NCI-H2029 (cell line): ENCODE results near the gene KIF11.
"Not testable (repeated sequence)": the region's sequence is repeated elsewhere in the genome, so short reads cannot be mapped to it uniquely, and the experiment has no call there.

Source experiments
- DNase-seq: peaks from one replicate; lab custom pipeline; 2025; lab: John Stamatoyannopoulos, UW

The KIF11 gene

DNA sequence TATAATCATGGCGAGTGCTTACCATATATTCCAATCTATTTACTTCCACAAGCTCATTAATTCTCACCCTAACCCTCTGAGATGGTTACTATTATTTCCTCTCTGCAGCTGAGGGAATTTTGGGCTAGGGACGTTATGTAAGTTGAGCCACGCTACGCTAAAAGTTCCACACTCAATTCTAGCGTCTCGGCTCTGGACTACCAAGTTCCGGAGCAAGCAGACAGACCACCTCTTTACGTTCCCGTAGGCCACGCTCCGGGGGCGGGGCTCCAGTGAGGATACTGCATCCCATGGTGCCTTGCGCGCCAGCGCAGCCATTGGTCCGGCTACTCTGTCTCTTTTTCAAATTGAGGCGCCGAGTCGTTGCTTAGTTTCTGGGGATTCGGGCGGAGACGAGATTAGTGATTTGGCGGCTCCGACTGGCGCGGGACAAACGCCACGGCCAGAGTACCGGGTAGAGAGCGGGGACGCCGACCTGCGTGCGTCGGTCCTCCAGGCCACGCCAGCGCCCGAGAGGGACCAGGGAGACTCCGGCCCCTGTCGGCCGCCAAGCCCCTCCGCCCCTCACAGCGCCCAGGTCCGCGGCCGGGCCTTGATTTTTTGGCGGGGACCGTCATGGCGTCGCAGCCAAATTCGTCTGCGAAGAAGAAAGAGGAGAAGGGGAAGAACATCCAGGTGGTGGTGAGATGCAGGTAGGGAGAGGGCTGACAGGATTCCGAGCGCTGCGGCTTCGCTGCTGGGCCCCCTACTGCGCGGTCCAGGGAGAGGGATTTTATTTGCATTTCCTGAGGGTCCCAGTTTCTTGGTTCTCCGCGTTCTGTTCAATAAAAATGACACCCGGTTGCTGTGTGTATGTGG, at the start of gene KIF11:
TSS of gene KIF11 (plus strand) at position 370 of the 858 bp plus-strand sequence. CDS start at position 616, 246 bp downstream.
- DNase-seq: peak; percentile 92

DNA sequence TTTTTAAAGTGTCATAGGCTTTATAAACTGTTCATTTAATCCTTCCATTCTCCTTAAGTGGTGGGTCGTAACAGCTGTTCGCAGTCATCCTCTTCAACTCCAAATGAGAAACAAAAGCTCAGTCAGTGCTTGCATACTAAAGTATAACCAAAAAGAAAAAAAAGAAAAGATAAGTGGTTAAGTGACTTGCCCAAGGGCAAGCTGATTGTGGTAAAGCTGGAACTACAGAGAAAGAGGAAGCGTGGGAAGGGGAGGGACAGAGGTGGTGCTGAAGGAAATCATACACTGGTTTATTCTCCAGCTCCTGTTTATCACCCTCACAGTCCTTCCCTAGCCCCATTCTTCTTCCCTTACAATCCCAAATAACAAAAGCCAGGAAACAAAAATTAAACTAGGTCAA, 48.6 kb upstream of the KIF11 start:
- DNase-seq: peak; percentile 8

DNA sequence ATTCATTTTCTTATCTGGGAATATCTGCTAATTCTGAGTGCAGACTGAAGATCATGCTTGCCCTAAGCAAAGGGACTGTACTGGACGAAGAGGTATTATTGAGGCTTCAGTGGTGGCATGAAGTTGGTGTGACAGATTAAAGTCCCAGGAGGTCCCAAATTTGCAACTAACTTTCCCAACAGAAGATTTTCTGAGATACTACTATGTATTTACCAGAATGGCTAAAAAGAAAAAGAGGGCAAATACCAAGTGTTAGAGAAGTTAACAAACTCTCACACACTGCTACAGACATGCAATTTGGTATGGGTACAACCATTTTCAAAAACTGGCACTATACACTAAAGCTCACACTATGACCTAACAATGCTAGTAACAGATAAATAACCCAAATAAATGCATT, 47.4 kb upstream of the KIF11 start:
- DNase-seq: no peak

DNA sequence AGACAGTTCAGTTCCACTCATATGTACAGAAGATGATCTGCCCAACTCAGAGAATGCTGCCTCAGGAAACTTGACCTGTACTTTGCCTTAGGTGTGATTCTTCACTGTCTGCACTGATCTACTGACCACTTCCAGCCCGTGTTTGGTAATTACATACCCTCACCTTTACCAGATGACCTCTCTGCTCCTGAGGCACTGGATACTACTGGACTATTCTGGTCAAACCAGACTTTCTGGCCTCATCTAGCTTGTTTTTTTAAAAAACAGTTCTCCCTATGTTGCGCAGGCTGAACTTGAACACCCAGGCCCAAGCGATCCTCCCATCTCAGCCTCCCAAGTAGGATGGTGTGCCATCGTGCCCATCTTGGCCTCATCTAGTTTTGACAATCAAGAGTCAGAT, 45.3 kb upstream of the KIF11 start:
- DNase-seq: no peak

DNA sequence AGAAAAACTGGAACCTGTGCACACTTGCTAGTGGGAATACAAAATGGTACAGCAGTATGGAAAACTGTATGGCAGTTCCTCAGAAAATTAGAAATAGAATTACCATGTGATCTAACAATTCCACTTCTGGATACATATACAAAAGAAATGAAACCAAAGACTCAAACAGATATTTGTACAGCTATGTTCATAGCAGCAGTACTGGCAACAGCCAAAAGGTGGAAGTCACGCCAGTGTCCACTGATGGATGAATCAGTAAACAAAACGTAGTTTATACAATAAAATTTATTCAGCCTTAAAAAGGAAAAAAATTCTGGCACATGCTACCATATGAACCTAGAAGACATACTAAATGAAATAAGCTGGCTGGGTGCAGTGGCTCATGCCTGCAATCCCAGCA, 42.0 kb upstream of the KIF11 start:
- DNase-seq: peak; percentile 51

DNA sequence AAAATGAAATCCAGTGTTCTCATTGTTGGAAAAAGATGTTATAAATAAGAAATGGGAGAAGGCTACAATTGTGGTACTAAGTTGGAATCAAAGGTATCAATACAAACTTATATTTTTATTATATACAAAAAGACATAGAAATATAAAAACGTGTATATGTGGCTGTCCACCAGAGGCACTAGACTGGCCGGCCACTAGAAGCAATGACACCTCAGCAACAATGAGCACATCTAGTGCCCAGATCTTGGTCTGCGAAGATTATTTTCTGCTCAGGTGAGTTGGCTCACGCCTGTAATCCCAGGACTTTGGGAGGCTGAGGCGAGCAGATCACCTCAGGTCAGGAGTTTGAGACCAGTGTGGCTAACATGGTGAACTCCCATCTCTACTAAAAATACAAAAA, 40.6 kb upstream of the KIF11 start:
- no peak for DNase-seq

DNA sequence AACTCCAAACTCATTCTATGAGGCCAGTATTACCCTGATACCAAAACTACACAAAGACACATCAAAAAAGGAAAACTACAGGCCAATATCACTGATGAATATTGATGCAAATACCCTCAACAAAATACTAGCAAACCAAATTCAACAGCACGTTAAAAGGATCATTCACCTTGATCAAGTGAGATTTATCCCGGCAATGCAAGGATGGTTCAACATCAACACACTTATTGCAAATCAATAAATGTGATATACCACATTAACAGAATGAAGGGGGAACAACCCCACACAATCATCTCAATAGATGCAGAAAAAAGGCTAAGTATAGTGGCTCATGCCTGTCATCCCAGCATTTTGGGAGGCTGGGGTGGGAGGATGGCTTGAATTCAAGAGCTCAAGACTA, 39.0 kb upstream of the KIF11 start:
- DNase-seq: no peak

DNA sequence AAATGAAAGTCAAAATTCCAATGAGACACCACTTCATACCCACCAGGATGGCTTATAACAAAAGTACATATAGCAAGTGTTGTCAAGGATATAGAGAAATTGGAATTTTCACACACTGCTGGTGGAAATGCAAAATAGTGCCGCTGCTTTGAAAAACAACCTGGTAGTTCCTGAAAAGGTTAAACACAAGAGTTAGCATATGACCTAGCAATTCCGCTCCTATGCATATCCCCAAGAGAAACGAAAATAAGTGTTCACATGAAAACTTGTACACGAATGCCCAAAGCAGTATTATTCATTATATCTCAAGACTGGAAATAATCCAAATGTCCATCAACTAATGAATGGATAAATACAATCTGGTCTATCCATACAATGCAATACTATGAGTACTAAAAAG, 33.9 kb upstream of the KIF11 start:
- no peak for DNase-seq

DNA sequence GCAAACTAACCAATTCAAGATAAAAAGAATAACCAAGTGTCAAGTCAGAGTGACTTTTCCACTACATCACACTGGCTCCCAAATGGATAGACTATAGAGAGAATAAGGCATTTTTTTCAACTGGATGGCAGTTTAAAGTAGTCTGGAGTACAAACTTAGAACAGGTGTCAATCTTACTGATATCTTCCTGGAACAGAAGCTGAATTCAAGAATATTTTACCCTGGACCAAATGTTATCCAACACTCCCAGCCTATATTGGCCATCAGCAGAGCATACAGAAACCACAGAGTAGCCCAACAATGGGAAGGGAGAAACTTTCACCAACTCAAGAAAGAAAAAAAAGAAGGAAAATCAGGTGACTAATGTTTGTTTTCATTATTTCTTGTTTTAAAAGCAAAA, 30.5 kb upstream of the KIF11 start:
- no peak for DNase-seq

DNA sequence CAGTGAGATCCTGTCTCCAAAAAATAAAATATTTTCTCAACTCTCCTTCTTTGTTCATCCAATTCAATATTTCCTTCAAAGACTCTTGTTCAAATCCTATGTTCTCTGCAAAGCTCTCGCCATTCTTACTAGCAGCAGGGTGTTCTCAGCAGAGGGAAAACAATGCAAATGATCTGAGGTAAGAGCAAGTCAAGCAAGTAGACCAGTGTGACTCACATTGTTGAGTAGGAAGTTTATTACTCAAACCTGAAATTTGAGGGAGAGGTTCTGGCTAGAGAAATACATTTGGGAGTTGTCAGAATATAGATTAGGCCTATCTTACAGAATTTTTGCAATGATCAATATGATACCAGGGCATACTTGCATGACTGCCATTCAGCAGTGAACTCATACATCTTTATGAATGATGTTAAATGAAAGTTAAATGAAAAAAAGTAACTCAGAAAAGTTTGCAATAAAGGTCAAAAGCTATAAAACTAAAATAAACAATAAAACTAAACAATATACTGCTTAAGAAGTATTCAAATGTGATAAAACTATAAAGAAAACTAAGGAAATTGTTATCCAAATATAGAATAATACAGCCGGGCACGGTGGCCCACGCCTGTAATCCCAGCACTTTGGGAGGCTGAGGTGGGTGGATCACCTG, 24.9 kb upstream of the KIF11 start:
- no peak for DNase-seq

DNA sequence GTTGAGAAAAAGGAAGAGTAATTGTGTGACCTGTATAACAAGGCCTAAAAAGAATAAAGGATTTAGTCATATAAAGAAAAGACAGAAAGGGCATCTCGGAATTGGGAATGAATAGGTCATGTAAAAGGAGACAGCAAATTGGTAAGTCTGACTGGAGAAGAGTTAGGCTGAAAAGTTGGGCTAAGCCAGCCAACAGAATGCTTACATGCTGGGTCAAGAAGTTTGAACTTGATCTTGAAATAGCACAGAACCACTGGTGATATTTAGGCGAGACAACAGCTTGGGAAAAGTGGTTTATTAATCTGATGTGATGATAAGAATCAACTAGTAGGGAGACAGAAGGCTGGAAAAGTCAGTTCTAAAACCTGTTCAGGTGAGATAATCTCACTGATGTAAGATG, 23.9 kb upstream of the KIF11 start:
- no peak for DNase-seq

DNA sequence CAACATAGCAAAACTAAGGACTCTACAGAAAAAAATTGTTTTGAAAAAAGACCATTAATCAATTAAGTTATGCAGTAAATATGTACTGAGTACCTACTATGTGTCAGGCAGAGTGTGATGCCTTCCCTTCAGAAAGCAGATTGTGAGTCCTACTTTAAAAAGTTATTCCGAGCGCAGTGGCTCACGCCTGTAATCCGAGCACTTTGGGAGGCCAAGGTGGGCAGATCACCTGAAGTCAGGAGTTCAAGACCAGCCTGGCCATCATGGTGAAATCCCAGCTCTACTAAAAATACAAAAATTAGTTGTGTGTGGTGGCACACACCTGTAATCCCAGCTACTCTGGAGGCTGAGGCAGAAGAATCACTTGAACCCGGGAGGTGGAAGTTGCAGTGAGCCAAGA, 23.3 kb upstream of the KIF11 start:
- DNase-seq: not testable (repeated sequence)

DNA sequence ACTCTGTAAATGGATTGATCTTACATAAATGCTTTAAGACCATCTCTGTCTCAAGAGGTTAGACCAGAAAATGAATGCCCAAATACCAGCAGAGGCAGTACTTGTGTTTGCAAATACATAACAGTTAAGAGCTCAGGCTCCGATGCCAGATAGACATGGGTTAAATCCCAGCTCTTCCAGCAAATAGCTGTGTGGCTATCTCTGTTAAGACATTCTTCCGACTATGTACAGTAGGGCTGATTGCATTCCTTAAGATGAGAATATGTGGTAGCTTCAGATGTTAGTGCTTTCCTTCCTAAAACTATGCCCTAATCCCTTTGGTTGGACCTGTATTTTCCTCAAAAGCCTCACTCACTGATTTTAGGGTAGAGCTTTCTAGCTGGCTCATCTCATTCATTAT, 21.3 kb upstream of the KIF11 start:
- DNase-seq: no peak

DNA sequence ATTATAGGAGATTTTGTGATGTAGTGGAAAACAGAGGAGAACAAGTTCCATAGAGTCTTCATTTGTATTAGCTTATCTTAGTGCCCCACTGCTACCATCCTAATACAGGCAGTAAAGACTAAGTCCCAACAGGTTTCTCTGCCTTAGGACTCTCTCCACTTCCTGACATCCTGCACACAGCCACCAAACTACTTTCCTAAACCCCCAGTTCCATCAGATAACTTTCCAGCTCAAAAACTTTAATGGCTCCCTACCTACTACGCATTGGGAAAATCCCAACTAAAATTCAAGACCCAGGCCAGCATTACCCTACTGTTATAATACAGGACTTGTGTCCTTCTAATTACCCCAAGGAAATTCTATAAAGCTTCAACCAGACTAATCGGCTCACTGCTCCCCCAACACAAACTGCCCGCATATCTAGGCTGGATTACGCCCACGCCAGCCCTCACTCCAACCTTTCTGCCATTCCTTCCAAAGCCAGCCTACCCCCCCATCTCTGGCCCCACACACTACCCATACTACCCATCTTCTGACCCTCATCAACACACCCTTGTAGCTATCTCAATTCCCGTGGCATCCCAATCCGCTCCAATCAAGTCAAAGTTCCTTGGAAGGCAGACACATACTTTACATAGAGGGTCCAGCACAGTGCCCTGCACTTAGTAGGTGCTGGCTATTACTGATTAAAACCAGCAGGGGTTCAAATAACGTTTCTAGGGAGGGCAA, 20.4 kb upstream of the KIF11 start:
- DNase-seq: no peak

DNA sequence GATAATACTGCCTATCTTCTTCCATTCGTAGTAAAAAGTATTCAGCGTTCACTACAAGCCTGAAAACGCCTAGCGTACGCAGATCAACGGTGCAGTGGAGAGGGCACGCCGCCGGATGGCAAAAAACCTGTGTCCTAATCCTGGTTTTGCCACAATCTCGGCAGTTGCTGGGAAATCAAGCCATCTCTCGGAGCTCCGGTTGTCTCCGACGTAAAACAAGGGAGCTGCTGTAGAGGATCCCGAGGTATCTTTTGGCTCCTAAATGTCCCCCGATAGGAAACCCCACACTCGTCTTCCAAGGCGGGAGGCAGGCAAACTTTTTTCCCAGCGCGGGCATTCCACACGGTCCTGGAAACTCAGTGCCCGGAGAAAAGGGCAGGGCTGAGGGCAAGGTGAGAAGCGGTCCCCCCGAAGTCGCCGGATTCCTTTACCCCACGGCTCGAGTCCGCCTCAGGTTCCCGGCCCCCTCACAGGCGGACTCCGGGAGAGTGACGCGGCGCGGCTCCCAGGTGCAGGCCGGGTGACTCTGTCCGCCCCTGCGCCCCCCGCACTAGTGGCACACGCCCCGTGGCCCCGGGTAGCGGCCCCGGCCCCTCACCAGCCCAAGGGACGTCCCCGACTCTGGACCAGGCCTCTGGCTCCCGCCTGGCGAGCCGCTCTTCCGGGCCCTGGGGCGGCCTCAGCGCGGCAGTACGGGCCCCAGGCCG, 19.7 kb upstream of the KIF11 start:
- no peak for DNase-seq

DNA sequence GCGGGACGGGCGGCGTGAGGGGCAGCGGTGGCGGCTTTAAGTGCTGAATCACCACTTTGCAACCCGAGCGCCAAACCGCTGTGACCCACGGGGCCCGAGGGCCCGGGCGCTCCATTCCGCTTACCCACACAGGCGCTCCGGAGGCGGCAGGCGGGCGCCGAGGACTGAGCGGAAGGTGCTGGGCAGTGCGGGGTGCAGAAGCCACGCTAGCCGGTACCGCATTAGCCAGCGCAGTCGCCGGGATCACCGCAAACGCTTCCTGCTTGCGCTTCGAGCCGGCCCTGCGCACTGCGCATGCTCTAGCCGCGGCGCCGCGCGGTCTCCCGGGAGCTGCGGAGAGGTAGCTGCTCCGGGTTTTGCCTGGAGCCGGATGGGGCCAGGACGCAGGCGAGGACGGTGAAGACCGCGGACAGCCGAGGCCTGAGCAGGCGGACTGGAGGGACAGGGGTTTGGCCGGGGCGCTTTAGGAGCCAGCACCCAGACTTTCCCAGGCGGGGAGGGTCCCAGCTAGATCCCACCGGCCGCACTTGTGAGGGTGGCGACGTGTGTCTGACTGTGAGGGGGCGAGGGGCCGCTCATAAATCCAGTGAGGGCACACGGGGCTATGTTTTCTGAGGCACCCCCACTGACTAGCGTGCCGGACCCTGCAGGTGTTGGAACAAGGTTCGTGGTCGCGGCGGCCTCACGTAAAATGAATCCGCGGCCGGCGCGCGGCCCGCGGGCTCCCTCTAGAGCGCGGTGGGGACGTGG, 19.0 kb upstream of the KIF11 start, which contains the start of gene IDE:
TSS of gene IDE (minus strand) at position 296 of the 750 bp plus-strand sequence. CDS start at position 222, 74 bp downstream.
- peak; percentile 61 for DNase-seq

DNA sequence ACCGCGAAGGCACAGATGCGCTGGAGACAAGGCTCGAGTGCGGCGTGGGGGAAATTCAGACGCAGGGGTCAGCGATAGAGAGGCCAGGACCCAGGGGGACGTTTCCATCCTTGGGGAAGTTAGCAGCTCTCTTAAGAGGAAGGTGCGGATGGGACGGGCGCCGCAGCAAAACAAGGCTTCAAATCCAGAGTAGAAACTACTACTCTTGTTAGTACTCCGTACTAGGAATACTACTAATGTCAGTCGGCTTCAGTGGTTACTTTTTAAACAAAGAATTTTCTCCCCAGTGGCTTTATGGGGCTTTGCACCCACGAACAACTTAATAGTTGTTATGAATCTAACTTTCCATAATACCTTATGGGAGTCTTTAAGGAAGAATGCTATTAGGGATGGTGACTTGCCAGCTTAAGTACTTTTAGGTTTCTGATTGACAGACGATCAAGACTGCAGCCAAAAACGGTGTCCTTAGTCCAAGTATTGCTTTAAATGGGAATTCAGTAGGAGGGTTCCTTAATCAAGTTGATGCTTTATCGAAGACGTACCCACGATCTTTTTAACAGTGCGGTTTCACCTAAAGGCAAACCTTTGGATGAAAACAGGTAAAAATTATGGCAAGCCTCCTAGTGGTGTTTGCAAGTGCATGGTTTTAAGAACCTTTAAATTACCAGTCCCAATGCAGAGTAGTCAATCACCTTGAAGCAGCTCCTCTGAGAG, 18.2 kb upstream of the KIF11 start:
- DNase-seq: peak; percentile 18

DNA sequence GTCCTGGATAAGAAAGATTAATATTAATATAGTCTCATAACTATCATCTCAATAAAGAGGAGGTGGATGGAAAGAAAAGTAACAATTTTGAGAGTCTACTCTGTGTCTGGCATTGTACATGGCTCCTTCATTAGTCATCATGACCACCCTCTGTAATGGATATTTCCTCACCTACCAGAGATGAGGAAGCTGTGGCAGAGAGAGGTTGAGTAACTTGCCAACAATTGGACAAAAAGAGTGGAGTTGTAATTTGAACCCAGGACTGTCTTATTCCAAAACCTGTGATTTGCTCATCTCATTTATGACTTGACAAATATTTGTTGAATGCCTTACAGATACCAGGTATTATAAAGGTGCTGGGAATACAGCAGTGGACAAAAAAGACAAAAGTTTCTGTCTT, 17.0 kb upstream of the KIF11 start:
- DNase-seq: no peak

DNA sequence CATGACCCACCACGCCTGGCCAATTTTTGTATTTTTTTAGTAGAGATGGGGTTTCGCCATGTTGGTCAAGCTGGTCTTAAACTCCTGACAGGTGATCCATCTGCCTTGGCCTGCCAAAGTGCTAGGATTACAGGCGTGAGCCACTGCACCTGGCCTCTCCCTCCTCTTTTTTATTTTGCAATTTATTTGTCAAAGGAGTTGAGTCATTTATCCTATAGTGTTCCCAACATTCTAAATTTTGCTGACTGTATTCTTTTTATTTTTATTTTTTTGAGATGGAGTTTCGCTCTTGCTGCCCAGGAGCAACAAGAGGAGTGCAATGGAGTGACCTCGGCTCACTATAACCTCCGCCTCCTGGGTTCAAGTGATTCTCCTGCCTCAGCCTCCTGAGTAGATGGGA, 10.6 kb upstream of the KIF11 start:
- not testable (repeated sequence) for DNase-seq

DNA sequence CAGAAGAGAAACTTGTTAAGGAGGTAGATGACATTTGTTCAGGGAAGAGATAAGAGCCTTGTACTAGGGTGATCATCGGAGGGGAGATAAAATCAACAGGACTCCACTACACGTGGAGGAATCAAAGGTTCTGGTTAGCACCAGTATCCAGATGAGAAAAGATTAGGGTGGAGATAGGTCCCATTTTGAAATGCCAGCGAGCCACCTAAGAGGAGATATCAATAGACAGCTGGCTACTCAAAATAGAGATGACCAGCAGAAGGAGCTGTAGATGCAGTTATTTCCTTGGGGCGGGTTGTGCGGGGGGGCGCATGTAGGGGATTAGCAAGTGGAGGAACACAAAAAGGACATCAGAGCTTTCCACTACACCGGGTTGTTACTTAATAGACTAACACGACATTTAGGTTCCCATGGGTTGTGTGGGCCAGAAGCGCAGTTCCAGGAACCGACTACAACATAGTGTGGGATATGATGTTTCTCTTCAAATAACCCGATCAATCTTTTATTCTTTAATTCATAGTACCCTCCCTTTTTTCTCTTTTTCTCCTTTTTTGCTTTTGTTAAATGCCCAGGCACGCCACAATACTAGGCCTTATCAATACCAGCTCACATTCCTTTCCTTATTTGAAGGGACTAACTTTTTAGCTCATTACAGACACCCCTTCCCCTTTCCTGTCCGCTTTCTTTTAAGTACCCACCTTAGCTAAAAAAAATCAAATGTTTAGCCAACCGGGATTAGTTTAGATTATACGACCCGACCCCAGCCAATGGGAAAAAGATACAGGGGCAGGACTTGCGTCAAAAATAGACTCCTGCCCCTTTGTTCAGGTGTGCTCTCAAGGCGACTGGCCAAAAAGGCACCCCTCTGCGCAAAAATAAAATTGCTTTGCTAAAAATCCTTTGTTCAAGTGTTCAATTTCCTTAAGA, 2.0 kb upstream of the KIF11 start:
- no peak for DNase-seq
